Measurements from ENCODE around the gene EYS. TPM values are rescaled to one million over a fixed set of nuclear protein-coding genes. Genes with fewer than 3 reads are reported as not detected.

The EYS gene
- polyA plus RNA-seq, 1 experiment: not detected

DNA sequence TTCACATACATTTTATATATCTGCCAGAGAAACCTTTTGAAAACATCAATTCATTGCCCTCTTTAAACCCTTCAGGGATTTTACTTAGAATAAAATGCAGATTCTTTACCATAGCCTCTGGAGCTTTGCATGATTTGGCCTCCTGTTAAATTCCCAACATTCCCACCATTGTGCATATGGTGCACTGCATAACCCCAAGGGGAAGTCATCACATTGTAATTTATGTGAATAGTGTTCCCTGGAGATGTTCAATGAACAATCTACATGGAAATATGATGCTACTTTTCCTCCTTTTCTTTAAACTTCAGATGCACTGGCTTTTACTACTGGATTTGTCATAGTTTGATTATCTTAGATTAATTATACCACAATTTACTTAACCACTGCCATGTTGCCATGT is 1976.7 kb downstream of the EYS start:
- no peaks in the 10 kb centered on the region for H3K36me3 ChIP-seq (ENCODE audit: control insufficient read depth, insufficient read depth, low read length)
- H3K4me3 ChIP-seq (ENCODE audit: low read depth, low read length): no peak overlapping the region
- no peak for DNase-seq (ENCODE audit: low read depth)
- ChIA-PET POLR2A (no interaction called here), CTCF (interaction anchor here (0.6 kb wide), 1 partner anchor 130 kb away, joined by 3 read pairs; no protein-coding TSS in a partner anchor)
- TF ChIP-seq, protein P1, sequence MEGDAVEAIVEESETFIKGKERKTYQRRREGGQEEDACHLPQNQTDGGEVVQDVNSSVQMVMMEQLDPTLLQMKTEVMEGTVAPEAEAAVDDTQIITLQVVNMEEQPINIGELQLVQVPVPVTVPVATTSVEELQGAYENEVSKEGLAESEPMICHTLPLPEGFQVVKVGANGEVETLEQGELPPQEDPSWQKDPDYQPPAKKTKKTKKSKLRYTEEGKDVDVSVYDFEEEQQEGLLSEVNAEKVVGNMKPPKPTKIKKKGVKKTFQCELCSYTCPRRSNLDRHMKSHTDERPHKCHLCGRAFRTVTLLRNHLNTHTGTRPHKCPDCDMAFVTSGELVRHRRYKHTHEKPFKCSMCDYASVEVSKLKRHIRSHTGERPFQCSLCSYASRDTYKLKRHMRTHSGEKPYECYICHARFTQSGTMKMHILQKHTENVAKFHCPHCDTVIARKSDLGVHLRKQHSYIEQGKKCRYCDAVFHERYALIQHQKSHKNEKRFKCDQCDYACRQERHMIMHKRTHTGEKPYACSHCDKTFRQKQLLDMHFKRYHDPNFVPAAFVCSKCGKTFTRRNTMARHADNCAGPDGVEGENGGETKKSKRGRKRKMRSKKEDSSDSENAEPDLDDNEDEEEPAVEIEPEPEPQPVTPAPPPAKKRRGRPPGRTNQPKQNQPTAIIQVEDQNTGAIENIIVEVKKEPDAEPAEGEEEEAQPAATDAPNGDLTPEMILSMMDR (IDR thresholded peaks at IDR 0.05; ENCODE audit: insufficient read depth, low read depth, low read length): no peak
- H3K27me3 ChIP-seq (ENCODE audit: control insufficient read depth, insufficient read depth, low read length): no peaks in the 10 kb centered on the region

DNA sequence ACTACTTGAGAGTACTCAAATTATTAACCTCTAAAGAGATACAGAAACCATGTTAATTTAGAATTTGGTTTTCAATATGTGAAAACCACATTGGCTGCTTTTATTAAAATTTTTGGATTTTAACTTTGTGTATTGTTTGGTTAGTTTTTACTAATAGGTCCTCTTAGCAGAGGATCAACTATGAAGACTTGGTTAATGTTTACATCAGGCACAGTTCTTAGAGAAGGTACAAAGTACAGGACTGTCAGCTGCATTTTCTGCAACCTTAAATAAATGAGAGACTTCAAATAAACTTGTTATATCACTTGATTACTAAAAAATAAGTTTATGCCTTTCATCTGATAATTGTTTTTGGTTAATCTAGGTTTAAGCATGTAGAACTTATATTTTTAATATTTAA is 1982.3 kb downstream of the EYS start:
- TF ChIP-seq, protein P1 (IDR thresholded peaks at IDR 0.05; ENCODE audit: insufficient read depth, low read depth, low read length): no peak
- Histone ChIP-seq H3K36me3 (ENCODE audit: control insufficient read depth, insufficient read depth, low read length) (no peaks in the 10 kb centered on the region), H3K4me3 (ENCODE audit: low read depth, low read length) (no peak overlapping the region), H3K27me3 (ENCODE audit: control insufficient read depth, insufficient read depth, low read length) (no peaks in the 10 kb centered on the region)
- ChIA-PET POLR2A (no interaction called here), CTCF (no interaction called here)
- DNase-seq (ENCODE audit: low read depth): no peak

DNA sequence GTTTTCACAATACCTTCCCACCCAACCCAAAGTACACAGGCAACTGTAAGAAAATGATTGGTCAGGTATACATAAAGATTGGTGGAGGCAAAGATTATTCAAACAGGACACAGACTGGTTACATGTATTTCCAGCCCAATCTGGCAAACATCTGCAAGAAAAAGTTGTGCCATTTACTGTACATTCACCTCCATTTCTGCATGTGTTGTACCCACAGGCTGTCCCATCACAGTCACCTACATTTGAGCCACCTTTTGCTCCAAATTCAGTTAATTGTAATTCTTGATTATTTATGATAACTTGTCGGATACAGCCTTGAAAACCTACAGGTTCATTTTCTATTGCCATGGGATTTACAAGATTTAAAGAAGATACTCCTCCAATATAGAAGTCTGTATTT is 1985.8 kb downstream of the EYS start:
- Histone ChIP-seq H3K36me3 (ENCODE audit: control insufficient read depth, insufficient read depth, low read length) (no peaks in the 10 kb centered on the region), H3K27me3 (ENCODE audit: control insufficient read depth, insufficient read depth, low read length) (no peaks in the 10 kb centered on the region), H3K4me3 (ENCODE audit: low read depth, low read length) (no peak overlapping the region)
- DNase-seq (ENCODE audit: low read depth): no peak
- ChIA-PET CTCF (no interaction called here), POLR2A (no interaction called here)
- TF ChIP-seq, protein P1 (IDR thresholded peaks at IDR 0.05; ENCODE audit: insufficient read depth, low read depth, low read length): no peak

DNA sequence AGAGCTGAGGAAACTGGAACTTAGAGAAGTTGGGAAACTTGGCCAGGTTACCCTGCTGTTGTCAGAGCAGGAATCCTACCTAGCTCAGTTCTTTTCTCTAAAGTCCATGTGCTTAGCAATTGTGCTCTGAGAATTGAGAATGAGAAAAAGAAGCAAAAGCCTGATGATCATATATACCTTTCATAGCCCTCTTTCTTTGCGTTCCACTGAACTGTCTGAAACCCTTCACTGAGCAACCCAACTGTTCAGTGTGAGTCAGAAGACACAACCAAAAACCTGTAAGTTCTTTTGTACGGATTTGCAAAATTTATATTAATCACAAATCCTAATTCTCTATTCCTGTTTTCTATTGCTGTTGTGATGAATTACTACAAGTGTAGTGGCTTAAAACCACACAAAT is 1990.9 kb downstream of the EYS start:
- Histone ChIP-seq H3K4me3 (ENCODE audit: low read depth, low read length) (no peak overlapping the region), H3K27me3 (ENCODE audit: control insufficient read depth, insufficient read depth, low read length) (no peaks in the 10 kb centered on the region), H3K36me3 (ENCODE audit: control insufficient read depth, insufficient read depth, low read length) (peaks cover 9% of the 10 kb centered on the region)
- TF ChIP-seq, protein P1 (IDR thresholded peaks at IDR 0.05; ENCODE audit: insufficient read depth, low read depth, low read length): no peak
- ChIA-PET POLR2A (no interaction called here), CTCF (interaction anchor here (0.9 kb wide), 1 partner anchor 19 kb away, joined by 3 read pairs; no protein-coding TSS in a partner anchor)
- no peak for DNase-seq (ENCODE audit: low read depth)

DNA sequence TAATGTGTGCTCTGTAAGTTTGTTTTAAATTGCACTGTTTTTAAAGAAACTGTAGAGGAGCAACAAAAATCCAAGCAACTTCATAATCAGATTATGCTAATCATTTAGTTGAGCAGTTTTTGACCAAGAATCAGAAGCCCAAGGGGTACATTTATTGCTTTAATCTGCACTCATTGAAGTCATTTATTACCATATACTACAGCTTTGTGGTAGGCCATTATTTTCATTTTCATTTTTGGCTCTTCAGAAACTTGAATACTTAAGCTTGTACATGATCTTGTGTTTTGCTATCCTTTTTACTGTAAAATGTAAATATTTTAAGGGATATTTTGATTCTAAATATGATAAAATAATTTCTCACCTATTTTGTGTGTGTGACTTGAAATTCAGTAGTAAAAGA is 1992.9 kb downstream of the EYS start:
- ChIA-PET POLR2A (no interaction called here), CTCF (no interaction called here)
- TF ChIP-seq, protein P1 (IDR thresholded peaks at IDR 0.05; ENCODE audit: insufficient read depth, low read depth, low read length): no peak
- no peak overlapping the region for H3K4me3 ChIP-seq (ENCODE audit: low read depth, low read length)
- DNase-seq (ENCODE audit: low read depth): no peak
- H3K27me3 ChIP-seq (ENCODE audit: control insufficient read depth, insufficient read depth, low read length): no peaks in the 10 kb centered on the region
- H3K36me3 ChIP-seq (ENCODE audit: control insufficient read depth, insufficient read depth, low read length): peaks cover 9% of the 10 kb centered on the region
